ENCODE measurements around the gene EDC3.
A peak's percentile ranks its signal among the peaks of the same experiment; 100 is the strongest.
"Not testable (repeated sequence)": the region's sequence is repeated elsewhere in the genome, so short reads cannot be mapped to it uniquely, and the experiment has no call there.

Gene EDC3, protein sequence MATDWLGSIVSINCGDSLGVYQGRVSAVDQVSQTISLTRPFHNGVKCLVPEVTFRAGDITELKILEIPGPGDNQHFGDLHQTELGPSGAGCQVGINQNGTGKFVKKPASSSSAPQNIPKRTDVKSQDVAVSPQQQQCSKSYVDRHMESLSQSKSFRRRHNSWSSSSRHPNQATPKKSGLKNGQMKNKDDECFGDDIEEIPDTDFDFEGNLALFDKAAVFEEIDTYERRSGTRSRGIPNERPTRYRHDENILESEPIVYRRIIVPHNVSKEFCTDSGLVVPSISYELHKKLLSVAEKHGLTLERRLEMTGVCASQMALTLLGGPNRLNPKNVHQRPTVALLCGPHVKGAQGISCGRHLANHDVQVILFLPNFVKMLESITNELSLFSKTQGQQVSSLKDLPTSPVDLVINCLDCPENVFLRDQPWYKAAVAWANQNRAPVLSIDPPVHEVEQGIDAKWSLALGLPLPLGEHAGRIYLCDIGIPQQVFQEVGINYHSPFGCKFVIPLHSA

GRCh38 chr15:74695597-74696397 is at the start of gene EDC3:
EDC3 (minus strand) TSS chr15:74696024; CDS start chr15:74675124, 20,900 bp downstream.
- FAIRE-seq (peak; percentile 93), DNase-seq (ENCODE audit: insufficient read length, low spot score) (peak; percentile 86)

DNA sequence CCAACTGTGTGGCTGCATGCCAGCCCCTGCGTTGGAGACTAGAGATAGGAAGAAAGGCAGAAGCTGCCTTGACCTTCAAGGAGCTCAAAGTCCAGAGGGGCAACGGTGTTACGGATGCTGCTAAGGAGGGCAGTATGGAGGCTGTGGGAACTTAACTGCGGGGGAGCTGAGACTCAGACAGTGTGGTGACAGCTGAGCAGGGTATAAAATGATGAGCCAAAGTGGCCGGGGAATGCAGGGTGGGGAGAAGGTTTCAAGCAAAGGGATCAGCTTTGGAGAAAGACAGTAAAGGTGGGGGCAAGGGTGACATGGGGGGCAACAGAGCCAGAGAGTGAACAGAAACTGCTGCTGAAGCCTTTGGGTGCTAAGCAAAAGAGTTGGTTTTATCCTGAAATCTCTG is 46.6 kb upstream of the EDC3 start:
- FAIRE-seq (no peak), DNase-seq (ENCODE audit: insufficient read length, low spot score) (no peak)

DNA sequence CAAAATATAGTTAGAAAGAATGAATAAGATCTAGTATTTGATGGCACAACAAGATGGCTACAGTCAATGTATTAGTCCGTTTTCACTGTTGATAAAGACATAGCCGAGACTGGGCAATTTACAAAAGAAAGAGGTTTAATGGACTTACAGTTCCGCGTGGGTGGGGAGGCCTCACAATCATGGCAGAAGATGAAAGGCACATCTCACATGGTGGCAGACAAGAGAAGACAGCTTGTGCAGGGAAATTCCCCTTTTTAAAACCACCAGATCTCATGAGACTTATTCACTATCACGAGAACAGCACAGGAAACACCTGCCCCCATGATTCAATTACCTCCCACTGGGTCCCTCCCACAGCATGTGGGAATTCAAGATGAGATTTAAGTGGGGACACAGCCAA is 42.4 kb upstream of the EDC3 start:
- not testable (repeated sequence) for DNase-seq (ENCODE audit: insufficient read length, low spot score); FAIRE-seq

DNA sequence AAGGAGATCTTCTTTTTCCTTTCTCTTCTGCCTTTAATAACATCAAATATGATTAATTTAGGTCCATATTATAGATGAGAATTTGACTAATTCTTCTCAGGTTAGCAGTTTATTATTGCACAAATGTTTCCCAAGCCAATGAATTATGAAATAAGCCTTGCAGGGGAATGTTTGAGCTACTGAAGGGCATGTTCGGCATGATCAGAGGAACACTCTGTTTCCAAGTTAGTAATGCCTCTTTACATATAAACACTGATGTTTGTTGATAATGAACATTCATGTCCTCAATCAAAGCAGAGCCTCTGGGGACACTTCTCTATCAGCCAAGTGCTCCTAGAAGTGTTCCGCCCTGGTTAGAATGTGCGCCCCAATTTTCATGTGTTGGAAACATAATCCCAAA is 39.5 kb upstream of the EDC3 start:
- no peak for FAIRE-seq
- no peak for DNase-seq (ENCODE audit: insufficient read length, low spot score)

DNA sequence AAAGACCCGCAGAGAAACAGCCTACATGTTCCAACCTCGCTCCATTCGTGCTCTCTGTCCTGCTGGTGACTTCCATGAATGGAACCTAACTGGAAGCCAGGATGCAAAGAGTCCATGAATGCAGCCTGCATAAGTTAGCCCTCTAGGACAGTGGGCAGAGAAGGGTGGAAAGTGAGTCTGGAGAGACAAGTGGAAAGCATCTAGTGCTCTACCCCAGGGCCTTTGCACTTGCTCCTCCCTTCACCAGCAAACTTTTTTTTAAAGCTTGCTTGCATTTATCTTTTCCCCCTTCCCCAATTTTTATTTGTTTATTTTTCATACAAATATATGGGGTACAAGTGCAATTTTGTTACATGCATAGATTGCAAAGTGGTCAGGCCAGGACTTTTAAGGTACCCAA is 37.4 kb upstream of the EDC3 start:
- FAIRE-seq, result no peak

GRCh38 chr15:74732846-74733245 is 37.0 kb upstream of the EDC3 start:
- DNase-seq (ENCODE audit: insufficient read length, low spot score), result no peak
- FAIRE-seq, result no peak

More for the DNA sequence above, 37.4 kb upstream of the EDC3 start:
- no peak for DNase-seq (ENCODE audit: insufficient read length, low spot score)

DNA sequence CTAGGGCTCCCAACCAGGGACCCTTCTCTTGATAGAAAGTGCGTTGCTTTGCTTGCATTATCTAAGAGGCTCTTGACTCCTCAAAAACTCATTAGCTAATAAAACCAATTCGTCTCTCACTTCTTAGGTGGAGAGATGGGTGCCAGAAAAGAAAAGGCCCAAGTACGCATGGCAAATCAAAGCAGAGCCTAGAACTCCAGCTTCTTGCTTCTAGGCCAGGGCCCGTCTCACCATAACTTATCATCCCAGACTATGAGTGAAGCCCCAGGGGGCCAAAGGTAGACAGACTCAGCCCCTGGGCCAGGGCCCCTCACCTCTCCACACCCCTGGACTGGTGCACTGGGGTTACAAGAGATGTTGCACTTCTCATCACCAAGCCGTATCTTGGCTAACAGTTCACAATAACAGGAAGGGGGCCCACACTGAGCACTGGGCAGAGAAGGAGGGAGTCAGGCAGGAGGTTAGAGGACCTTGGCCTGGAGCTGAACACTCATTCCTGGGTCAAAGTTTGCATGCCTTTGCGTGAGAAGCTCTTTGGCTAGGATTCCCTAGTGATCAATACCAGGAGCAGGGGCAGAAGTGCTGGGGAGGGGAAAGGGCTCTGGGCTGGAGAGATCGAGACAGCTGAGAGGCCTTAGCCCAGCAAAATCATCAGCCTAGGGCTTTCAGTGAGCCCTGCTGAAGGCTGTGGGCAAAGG is 34.9 kb upstream of the EDC3 start:
- DNase-seq (ENCODE audit: insufficient read length, low spot score), result no peak
- FAIRE-seq, result no peak

- not testable (repeated sequence) for FAIRE-seq; DNase-seq (ENCODE audit: insufficient read length, low spot score)
Measured at GRCh38 chr15:74729372-74729771, 33.5 kb upstream of the EDC3 start.

GRCh38 chr15:74728699-74729098 is 32.9 kb upstream of the EDC3 start:
- not testable (repeated sequence) for FAIRE-seq; DNase-seq (ENCODE audit: insufficient read length, low spot score)

DNA sequence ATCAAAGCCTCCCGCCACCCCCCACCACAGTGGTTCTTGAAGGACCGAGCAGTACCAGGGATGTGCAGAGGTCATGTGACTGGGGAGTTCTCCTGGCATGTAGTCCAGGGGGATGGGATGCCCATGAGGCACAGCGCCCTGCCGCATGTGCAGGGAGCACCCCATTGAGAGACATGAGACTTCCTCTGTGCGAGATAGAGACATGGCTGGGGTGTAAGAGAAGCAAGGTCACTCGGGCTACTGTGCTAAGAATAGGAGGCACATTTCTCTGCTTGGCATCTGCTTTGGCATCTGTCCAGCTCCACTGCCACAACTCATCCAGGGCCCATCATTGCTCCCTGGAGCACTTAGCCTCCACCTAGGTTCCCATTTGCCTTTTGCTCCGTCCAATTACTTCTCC is 31.9 kb upstream of the EDC3 start:
- FAIRE-seq (no peak), DNase-seq (ENCODE audit: insufficient read length, low spot score) (no peak)

- FAIRE-seq (no peak), DNase-seq (ENCODE audit: insufficient read length, low spot score) (no peak)
Measured at GRCh38 chr15:74726774-74727164, 30.9 kb upstream of the EDC3 start.

GRCh38 chr15:74725845-74726773 is 30.3 kb upstream of the EDC3 start:
- peak; percentile 4 for FAIRE-seq
- peak; percentile 68 for DNase-seq (ENCODE audit: insufficient read length, low spot score)

- peak; percentile 76 for FAIRE-seq
- DNase-seq (ENCODE audit: insufficient read length, low spot score), result no peak
Measured at GRCh38 chr15:74725225-74725774, 29.5 kb upstream of the EDC3 start, which contains the start of gene CYP1A1. CYP1A1 (minus strand) TSS chr15:74725528; CDS start chr15:74723097, 2,431 bp downstream.

- DNase-seq (ENCODE audit: insufficient read length, low spot score) (no peak), FAIRE-seq (no peak)
Measured at GRCh38 chr15:74724570-74725224, 28.9 kb upstream of the EDC3 start.

GRCh38 chr15:74723754-74724334 is 28.0 kb upstream of the EDC3 start:
- no peak for FAIRE-seq
- DNase-seq (ENCODE audit: insufficient read length, low spot score), result no peak

- DNase-seq (ENCODE audit: insufficient read length, low spot score) (no peak), FAIRE-seq (no peak)
Measured at GRCh38 chr15:74723187-74723586, 27.4 kb upstream of the EDC3 start.

- no peak for DNase-seq (ENCODE audit: insufficient read length, low spot score)
- no peak for FAIRE-seq
Measured at GRCh38 chr15:74722591-74722990, 26.8 kb upstream of the EDC3 start.

- FAIRE-seq (no peak), DNase-seq (ENCODE audit: insufficient read length, low spot score) (no peak)
Measured at GRCh38 chr15:74716651-74717050, 20.8 kb upstream of the EDC3 start.

DNA sequence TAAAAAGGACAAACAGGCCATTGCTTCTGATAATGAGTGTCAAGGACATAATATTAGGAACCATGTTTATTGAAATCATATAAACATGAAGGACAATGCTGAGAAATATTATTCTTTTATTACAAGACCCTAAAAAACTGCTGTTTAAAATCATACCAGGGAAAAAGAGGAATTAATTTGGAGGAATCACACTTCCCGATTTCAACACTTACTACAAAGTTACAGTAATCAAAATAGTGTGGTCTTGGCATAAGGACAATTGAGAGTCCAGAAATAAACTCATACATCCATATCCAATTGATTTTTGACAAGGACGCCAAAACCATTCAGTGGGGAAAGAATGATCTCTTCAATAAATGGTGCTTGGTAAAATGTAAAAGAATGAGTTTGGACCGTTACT is 16.5 kb upstream of the EDC3 start:
- DNase-seq (ENCODE audit: insufficient read length, low spot score), result no peak
- FAIRE-seq, result no peak

Measured in GM19239 (cell line).